Activated CD4-positive, alpha-beta T cell treated with anti-CD3 and anti-CD28 coated beads, Interleukin-2, amount 10 ng/mL, durations not matched to agents 7 days and 5 days (primary cell): ENCODE results near the gene HTRA2. TPM values are rescaled to one million over a fixed set of nuclear protein-coding genes. Genes with fewer than 3 reads are reported as not detected.

Experiments used
- CTCF ChIA-PET: fragments of 350-600 bp; sonication (Branson Sonifier 250); formaldehyde crosslinking; loops from one replicate; lab custom pipeline; 2021; ENCODE audit warnings: antibody characterized with exemption; lab: Charles Lee
- POLR2A ChIA-PET: fragments of 350-600 bp; sonication (Branson Sonifier 250); formaldehyde crosslinking; loops from one replicate; lab custom pipeline; 2021; ENCODE audit warnings: antibody characterized with exemption; lab: Charles Lee
- DNase-seq: peaks from one replicate; pipeline ENCODE4 v3.0.0-alpha.2; 2020
- H3K27ac Mint-ChIP-seq: one replicate; pipeline ENCODE4 v1.8.0; 2021; ENCODE audit warnings: mild to moderate bottlenecking, moderate library complexity, mixed read lengths
- H3K27me3 Mint-ChIP-seq: one replicate; pipeline ENCODE4 v1.8.0; 2021; ENCODE audit warnings: mixed read lengths
- H3K36me3 Mint-ChIP-seq: one replicate; pipeline ENCODE4 v1.8.0; 2021; ENCODE audit warnings: low read depth, mixed read lengths
- H3K4me1 Mint-ChIP-seq: one replicate; pipeline ENCODE4 v1.8.0; 2021; ENCODE audit warnings: mixed read lengths
- H3K4me3 Mint-ChIP-seq: one replicate; pipeline ENCODE4 v1.8.0; 2021; ENCODE audit warnings: mild to moderate bottlenecking, moderate library complexity, mixed read lengths
- H3K9me3 Mint-ChIP-seq: one replicate; pipeline ENCODE4 v1.8.0; 2021; ENCODE audit warnings: mixed read lengths
- total RNA-seq, 2 experiments: library from RNA; stranded (reverse); gene quantifications; one replicate each; pipeline ENCODE4 v1.2.3, GENCODE V29; 2021

HTRA2 gene
- total RNA-seq, 2 experiments from 2014 or later = 41.6 to 45.8 TPM

- peaks cover 11% of the 10 kb centered on the region for H3K27me3 Mint-ChIP-seq
Observed at GRCh38 chr2:74493546-74493945, 36.2 kb upstream of the HTRA2 start.

GRCh38 chr2:74495440-74495839 is 34.3 kb upstream of the HTRA2 start:
- DNase-seq = no peak
- H3K4me3 Mint-ChIP-seq = no peak overlapping the region
- H3K36me3 Mint-ChIP-seq = peaks cover 30% of the 10 kb centered on the region
- H3K4me1 Mint-ChIP-seq = peaks cover 23% of the 10 kb centered on the region
- peaks cover 27% of the 10 kb centered on the region for H3K27me3 Mint-ChIP-seq
- no peaks in the 10 kb centered on the region for H3K9me3 Mint-ChIP-seq
- ChIA-PET POLR2A (no interaction called here), CTCF (interaction anchor here (0.9 to 1.1 kb wide), 3 partner anchors 12 to 36 kb away, joined by 3 to 6 read pairs (median 3); partner anchors contain the start of genes CCDC142 and TTC31)
- H3K27ac Mint-ChIP-seq = no peak overlapping the region

More at GRCh38 chr2:74493546-74493945, 36.2 kb upstream of the HTRA2 start:
- ChIA-PET POLR2A (no interaction called here), CTCF (interaction anchor here (0.5 to 3.7 kb wide), 7 partner anchors 8 to 665 kb away, joined by 3 to 21 read pairs (median 5); partner anchors contain the start of genes CCDC142, STAMBP and TTC31)
- Mint-ChIP-seq H3K9me3 (no peaks in the 10 kb centered on the region), H3K27ac (no peak overlapping the region), H3K36me3 (peaks cover 31% of the 10 kb centered on the region), H3K4me3 (no peak overlapping the region), H3K4me1 (peaks cover 16% of the 10 kb centered on the region)
- DNase-seq = no peak

- ChIA-PET POLR2A (no interaction called here), CTCF (interaction anchor here (0.9 to 5.6 kb wide), 5 partner anchors 9 to 87 kb away, joined by 3 to 38 read pairs (median 3); partner anchors contain the start of genes CCDC142 and TTC31)
- Mint-ChIP-seq H3K4me3 (peak overlapping the region; percentile 79), H3K27ac (no peak overlapping the region), H3K27me3 (peaks cover 44% of the 10 kb centered on the region), H3K36me3 (peaks cover 28% of the 10 kb centered on the region), H3K9me3 (no peaks in the 10 kb centered on the region), H3K4me1 (peaks cover 30% of the 10 kb centered on the region)
- DNase-seq = no peak
Observed at GRCh38 chr2:74496997-74497776, 32.5 kb upstream of the HTRA2 start.

GRCh38 chr2:74497777-74498499 is 31.8 kb upstream of the HTRA2 start:
- peaks cover 51% of the 10 kb centered on the region for H3K27me3 Mint-ChIP-seq
- CTCF ChIA-PET = interaction anchor here (0.9 to 5.6 kb wide), 5 partner anchors 8 to 41 kb away, joined by 3 to 38 read pairs (median 4); partner anchors contain the start of genes CCDC142 and TTC31
- peaks cover 27% of the 10 kb centered on the region for H3K36me3 Mint-ChIP-seq
- H3K9me3 Mint-ChIP-seq = no peaks in the 10 kb centered on the region
- POLR2A ChIA-PET = no interaction called here
- H3K4me1 Mint-ChIP-seq = peaks cover 38% of the 10 kb centered on the region
- peak overlapping the region; percentile 79 for H3K4me3 Mint-ChIP-seq
- peak overlapping the region; percentile 77 for H3K27ac Mint-ChIP-seq
- peak; percentile 39 for DNase-seq

- Mint-ChIP-seq H3K9me3 (no peaks in the 10 kb centered on the region), H3K4me3 (peak overlapping the region; percentile 79), H3K27me3 (peaks cover 55% of the 10 kb centered on the region), H3K27ac (peak overlapping the region; percentile 77), H3K36me3 (peaks cover 23% of the 10 kb centered on the region), H3K4me1 (peaks cover 45% of the 10 kb centered on the region)
- DNase-seq = no peak
- ChIA-PET POLR2A (no interaction called here), CTCF (interaction anchor here (0.9 to 5.6 kb wide), 5 partner anchors 8 to 40 kb away, joined by 3 to 38 read pairs (median 4); partner anchors contain the start of genes CCDC142 and TTC31)
Observed at GRCh38 chr2:74498500-74499266, 31.1 kb upstream of the HTRA2 start.

- Mint-ChIP-seq H3K4me3 (peak within 1 kb of the TSS; percentile 79), H3K9me3 (no peaks in the 10 kb centered on the region), H3K4me1 (peaks cover 48% of the 10 kb centered on the region), H3K36me3 (peaks cover 22% of the 10 kb centered on the region), H3K27me3 (peaks cover 60% of the 10 kb centered on the region), H3K27ac (peak within 1 kb of the TSS; percentile 77)
- ChIA-PET POLR2A (no interaction called here), CTCF (interaction anchor here (0.9 to 5.6 kb wide), 3 partner anchors 10 to 17 kb away, joined by 3 to 38 read pairs (median 4); partner anchors contain the start of genes CCDC142 and TTC31)
- DNase-seq = peak; percentile 41
Observed at GRCh38 chr2:74499267-74499939, 30.3 kb upstream of the HTRA2 start, which contains the start of gene LBX2. Gene LBX2 (minus strand): TSS chr2:74499603. CDS start chr2:74499537, 66 bp downstream.

- ChIA-PET CTCF (interaction anchor here (0.9 to 5.6 kb wide), 6 partner anchors 8 to 88 kb away, joined by 3 to 38 read pairs (median 4); partner anchors contain the start of genes CCDC142 and TTC31), POLR2A (no interaction called here)
- no peak overlapping the region for H3K27ac Mint-ChIP-seq
- no peak for DNase-seq
- H3K4me1 Mint-ChIP-seq = peaks cover 54% of the 10 kb centered on the region
- H3K27me3 Mint-ChIP-seq = peaks cover 62% of the 10 kb centered on the region
- no peaks in the 10 kb centered on the region for H3K9me3 Mint-ChIP-seq
- peak overlapping the region; percentile 30 for H3K4me3 Mint-ChIP-seq
- H3K36me3 Mint-ChIP-seq = peaks cover 27% of the 10 kb centered on the region
Observed at GRCh38 chr2:74499940-74500577, 29.7 kb upstream of the HTRA2 start.

- no peak for DNase-seq
- peaks cover 31% of the 10 kb centered on the region for H3K36me3 Mint-ChIP-seq
- ChIA-PET POLR2A (no interaction called here), CTCF (interaction anchor here (0.7 to 5.6 kb wide), 8 partner anchors 8 to 87 kb away, joined by 3 to 38 read pairs (median 4); partner anchors contain the start of genes CCDC142, TTC31 and WBP1)
- H3K4me3 Mint-ChIP-seq = no peak overlapping the region
- H3K27ac Mint-ChIP-seq = no peak overlapping the region
- peaks cover 59% of the 10 kb centered on the region for H3K4me1 Mint-ChIP-seq
- peaks cover 62% of the 10 kb centered on the region for H3K27me3 Mint-ChIP-seq
- H3K9me3 Mint-ChIP-seq = no peaks in the 10 kb centered on the region
Observed at GRCh38 chr2:74500578-74500946, 29.2 kb upstream of the HTRA2 start.

- POLR2A ChIA-PET = no interaction called here
- CTCF ChIA-PET = interaction anchor here (0.7 to 5.6 kb wide), 7 partner anchors 8 to 86 kb away, joined by 3 to 38 read pairs (median 10); partner anchors contain the start of genes CCDC142, TTC31 and WBP1
- Mint-ChIP-seq H3K27me3 (peaks cover 62% of the 10 kb centered on the region), H3K36me3 (peaks cover 35% of the 10 kb centered on the region), H3K4me1 (peaks cover 64% of the 10 kb centered on the region), H3K27ac (no peak overlapping the region), H3K9me3 (no peaks in the 10 kb centered on the region), H3K4me3 (peak overlapping the region; percentile 4)
- DNase-seq = no peak
Observed at GRCh38 chr2:74501335-74502071, 28.2 kb upstream of the HTRA2 start.

GRCh38 chr2:74502147-74502719 is 27.5 kb upstream of the HTRA2 start:
- POLR2A ChIA-PET = no interaction called here
- no peak for DNase-seq
- H3K4me3 Mint-ChIP-seq = peak overlapping the region; percentile 54
- peaks cover 62% of the 10 kb centered on the region for H3K27me3 Mint-ChIP-seq
- no peak overlapping the region for H3K27ac Mint-ChIP-seq
- peaks cover 40% of the 10 kb centered on the region for H3K36me3 Mint-ChIP-seq
- H3K4me1 Mint-ChIP-seq = peaks cover 69% of the 10 kb centered on the region
- H3K9me3 Mint-ChIP-seq = no peaks in the 10 kb centered on the region
- CTCF ChIA-PET = interaction anchor here (1.6 to 3.4 kb wide), 4 partner anchors 7 to 20 kb away, joined by 4 to 16 read pairs (median 13); partner anchors contain the start of genes CCDC142 and TTC31
